ENCODE results near the gene CTNNBL1.
A peak's percentile ranks its signal among the peaks of the same experiment; 100 is the strongest.

Gene CTNNBL1

GRCh38 chr20:37823296-37823980 lies 129.6 kb downstream of the CTNNBL1 start:
- DNase-seq (ENCODE audit: low read depth) = peak; percentile 15
- no peak overlapping the region for H3K4me3 ChIP-seq (replicated peaks; ENCODE audit: low read depth, low read length)
- TF ChIP-seq CTCF (IDR thresholded peaks at IDR 0.05; ENCODE audit: low read length, missing control alignments) = no peak

GRCh38 chr20:37827605-37828004 lies 133.8 kb downstream of the CTNNBL1 start:
- H3K4me3 ChIP-seq (replicated peaks; ENCODE audit: low read depth, low read length) = no peak overlapping the region
- DNase-seq (ENCODE audit: low read depth) = no peak
- TF ChIP-seq CTCF (IDR thresholded peaks at IDR 0.05; ENCODE audit: low read length, missing control alignments) = no peak

GRCh38 chr20:37828684-37829083 lies 134.9 kb downstream of the CTNNBL1 start:
- no peak overlapping the region for H3K4me3 ChIP-seq (replicated peaks; ENCODE audit: low read depth, low read length)
- no peak for TF ChIP-seq CTCF (IDR thresholded peaks at IDR 0.05; ENCODE audit: low read length, missing control alignments)
- no peak for DNase-seq (ENCODE audit: low read depth)

GRCh38 chr20:37829128-37829527 lies 135.3 kb downstream of the CTNNBL1 start:
- no peak for TF ChIP-seq CTCF (IDR thresholded peaks at IDR 0.05; ENCODE audit: low read length, missing control alignments)
- DNase-seq (ENCODE audit: low read depth) = no peak
- no peak overlapping the region for H3K4me3 ChIP-seq (replicated peaks; ENCODE audit: low read depth, low read length)

- no peak for TF ChIP-seq CTCF (IDR thresholded peaks at IDR 0.05; ENCODE audit: low read length, missing control alignments)
- no peak overlapping the region for H3K4me3 ChIP-seq (replicated peaks; ENCODE audit: low read depth, low read length)
Observed at GRCh38 chr20:37833221-37833896, 139.5 kb downstream of the CTNNBL1 start.

GRCh38 chr20:37836926-37837325 lies 143.1 kb downstream of the CTNNBL1 start:
- no peak for DNase-seq (ENCODE audit: low read depth)
- H3K4me3 ChIP-seq (replicated peaks; ENCODE audit: low read depth, low read length) = no peak overlapping the region
- no peak for TF ChIP-seq CTCF (IDR thresholded peaks at IDR 0.05; ENCODE audit: low read length, missing control alignments)

More at GRCh38 chr20:37833221-37833896, 139.5 kb downstream of the CTNNBL1 start:
- no peak for DNase-seq (ENCODE audit: low read depth)
